Neutrophil (primary cell): Measurements from ENCODE around the gene ZBTB7B.

ENCODE experiments used
- H3K27ac ChIP-seq: fragments of 200-600 bp; sonication (generic); 2 replicates; pipeline ENCODE4 v1.5.1; 2016; ENCODE audit warnings: mild to moderate bottlenecking, moderate library complexity
- H3K27me3 ChIP-seq: fragments of 200-600 bp; sonication (generic); 2 replicates; pipeline ENCODE4 v1.6.0; 2016; ENCODE audit warnings: mild to moderate bottlenecking
- H3K36me3 ChIP-seq: fragments of 200-600 bp; sonication (generic); 2 replicates; pipeline ENCODE4 v1.5.1; 2017
- H3K4me1 ChIP-seq, 2 experiments: fragments of 200-600 bp in 1 of 2; sonication (generic) in 1 of 2; 1 replicate in 1 of 2; 2 replicates in 1 of 2; pipeline versions ENCODE4 v1.5.1 to v1.6.1; 2013 to 2016; ENCODE audit warnings: low read depth in 1 of 2, low read length in 1 of 2, mild to moderate bottlenecking in 1 of 2, moderate library complexity in 1 of 2; ENCODE audit not compliant: control insufficient read depth in 1 of 2, insufficient read depth in 1 of 2
- H3K4me3 ChIP-seq, 2 experiments: fragments of 200-600 bp in 1 of 2; sonication (generic) in 1 of 2; 1 replicate in 1 of 2; 2 replicates in 1 of 2; pipeline ENCODE4 v1.5.1; 2013 to 2016; ENCODE audit warnings: low read depth in 1 of 2, low read length in 1 of 2, mild to moderate bottlenecking in 1 of 2, moderate library complexity in 1 of 2
- H3K9me3 ChIP-seq: fragments of 200-600 bp; sonication (generic); 2 replicates; pipeline ENCODE4 v1.5.1; 2016
- CTCF ChIP-seq: fragments of 200-600 bp; sonication (generic); IDR thresholded peaks from 2 replicates; pipeline ENCODE4 v1.5.1; 2016; ENCODE audit warnings: antibody characterized with exemption

Gene ZBTB7B

DNA sequence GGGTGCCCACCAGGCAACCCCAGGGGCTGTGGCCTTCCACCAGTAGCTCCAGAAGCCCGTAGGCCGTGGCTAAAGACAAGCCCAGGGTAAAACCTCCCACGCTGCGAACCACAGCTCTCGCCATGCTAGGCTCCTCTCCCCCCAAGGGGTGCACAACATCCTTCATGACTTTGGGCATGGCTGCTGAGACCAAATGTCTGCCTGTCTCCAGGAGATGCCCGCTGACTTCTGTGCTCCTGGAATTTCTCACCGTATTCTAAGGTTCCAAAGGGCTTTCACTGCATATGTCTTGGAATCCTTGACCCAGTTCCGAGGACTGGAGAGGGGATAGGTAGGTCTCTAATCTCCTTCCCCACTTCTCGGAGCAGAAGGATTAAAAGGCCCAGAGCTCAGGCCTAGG lies 30.9 kb downstream of the ZBTB7B start, which contains the start of the genes DCST1 and DCST2:
Gene DCST1 (plus strand): TSS at position 301 of the 400 bp plus-strand sequence. CDS start 213 bp downstream, outside the sequence.
Gene DCST2 (minus strand): TSS at position 258 of the 400 bp plus-strand sequence. CDS start 80 bp downstream, at position 178.
- Histone ChIP-seq H3K27me3 (no peaks in the 10 kb centered on the region), H3K4me1 (peaks cover 23 to 25% of the 10 kb centered on the region in 2 experiments), H3K9me3 (no peaks in the 10 kb centered on the region), H3K27ac (no peak within 1 kb of the TSS), H3K4me3 (no peak within 1 kb of the TSS), H3K36me3 (no peaks in the 10 kb centered on the region)
- TF ChIP-seq CTCF = no peak

GRCh38 chr1:155034318-155035208 lies 32.0 kb downstream of the ZBTB7B start:
- Histone ChIP-seq H3K9me3 (no peaks in the 10 kb centered on the region), H3K27me3 (no peaks in the 10 kb centered on the region), H3K36me3 (no peaks in the 10 kb centered on the region), H3K4me3 (no peak overlapping the region), H3K27ac (no peak overlapping the region), H3K4me1 (peaks cover 26% of the 10 kb centered on the region in 2 experiments)
- no peak for TF ChIP-seq CTCF

- peaks cover 26 to 28% of the 10 kb centered on the region in 2 experiments for H3K4me1 ChIP-seq
- H3K27me3 ChIP-seq = no peaks in the 10 kb centered on the region
- no peaks in the 10 kb centered on the region for H3K9me3 ChIP-seq
- H3K27ac ChIP-seq = no peak overlapping the region
- H3K36me3 ChIP-seq = no peaks in the 10 kb centered on the region
- no peak overlapping the region for H3K4me3 ChIP-seq
- no peak for TF ChIP-seq CTCF
Measured at GRCh38 chr1:155035936-155036335, 33.3 kb downstream of the ZBTB7B start.

- Histone ChIP-seq H3K9me3 (no peaks in the 10 kb centered on the region), H3K27me3 (no peaks in the 10 kb centered on the region), H3K4me1 (peaks cover 26 to 28% of the 10 kb centered on the region in 2 experiments), H3K36me3 (no peaks in the 10 kb centered on the region), H3K27ac (no peak overlapping the region), H3K4me3 (no peak overlapping the region)
- no peak for TF ChIP-seq CTCF
Measured at GRCh38 chr1:155037043-155037442, 34.4 kb downstream of the ZBTB7B start.

DNA sequence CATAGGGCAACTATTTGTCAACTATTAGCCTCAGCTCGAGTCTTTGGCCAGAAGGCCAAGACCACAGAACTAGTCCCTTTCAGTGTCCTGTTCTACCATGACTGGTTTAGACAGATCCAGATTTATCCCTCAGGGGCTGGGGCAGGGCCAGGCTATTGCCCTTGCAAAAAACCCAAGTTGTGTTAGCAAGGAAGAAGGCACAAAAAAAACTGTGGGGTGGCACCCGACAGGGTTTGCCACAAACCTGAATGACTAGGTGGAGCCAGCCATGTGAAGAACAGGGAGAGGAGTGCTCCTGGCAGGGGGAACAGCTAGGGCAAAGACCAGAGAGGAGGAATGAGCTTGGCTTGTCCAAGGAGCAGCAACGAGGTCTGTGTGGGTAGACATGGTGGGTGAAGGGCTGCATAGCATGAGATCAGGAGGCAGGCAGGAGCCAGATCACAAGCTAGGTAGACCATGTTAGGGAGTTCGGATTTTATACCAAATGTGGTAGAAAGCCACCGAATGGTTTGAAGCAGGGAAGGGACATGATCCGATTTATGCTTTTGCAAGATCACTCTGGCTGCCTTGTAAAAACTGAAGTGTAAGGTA lies 35.3 kb downstream of the ZBTB7B start:
- Histone ChIP-seq H3K9me3 (no peaks in the 10 kb centered on the region), H3K4me1 (peaks cover 26 to 28% of the 10 kb centered on the region in 2 experiments), H3K36me3 (no peaks in the 10 kb centered on the region), H3K27me3 (no peaks in the 10 kb centered on the region), H3K27ac (no peak overlapping the region), H3K4me3 (no peak overlapping the region)
- TF ChIP-seq CTCF = no peak
